ENCODE results near the gene IRX2. TPM values are rescaled to one million over a fixed set of nuclear protein-coding genes. Genes with fewer than 3 reads are reported as not detected.

IRX2 gene
- total and polyA plus RNA-seq, 2 of the 8 experiments (the other 6 are each of a cell fraction or from before 2014, with no cell fraction given): 23.4 to 40.4 TPM

- ChIA-PET POLR2A (ENCODE audit: partially characterized antibody) (interaction anchor here (0.6 kb wide), 1 partner anchor 13 kb away, joined by 3 read pairs; no protein-coding TSS in a partner anchor), CTCF (ENCODE audit: partially characterized antibody) (interaction anchor here (0.7 to 1.9 kb wide), 8 partner anchors 8 to 409 kb away, joined by 3 to 7 read pairs (median 4); no protein-coding TSS in a partner anchor)
- H3K18ac ChIP-seq (ENCODE audit: extremely low read depth, low read length): no peak overlapping the region
- no peaks in the 10 kb centered on the region for H3K27me3 ChIP-seq (replicated peaks in 1 of 4; ENCODE audit: control insufficient read depth in 3 of 4, extremely low read depth in 1 of 4, insufficient read depth in 3 of 4, low read length in 3 of 4)
- no peak overlapping the region for H4K91ac ChIP-seq (replicated peaks; ENCODE audit: insufficient read length, low read length)
- H2BK5ac ChIP-seq (ENCODE audit: low read depth, low read length): no peak overlapping the region
- no peak overlapping the region for H2BK15ac ChIP-seq (ENCODE audit: low read length)
- no peak overlapping the region for H4K5ac ChIP-seq (ENCODE audit: insufficient read length, low read depth, low read length)
- H2BK120ac ChIP-seq (replicated peaks; ENCODE audit: low read depth, low read length): no peak overlapping the region
- H3K79me1 ChIP-seq (ENCODE audit: low read depth, low read length): no peaks in the 10 kb centered on the region
- FAIRE-seq (no peak), DNase-seq (ENCODE audit: low read depth in 1 of 2, low spot score in 2 of 2) (no peak)
- H3K4me1 ChIP-seq (replicated peaks in 1 of 4; ENCODE audit: control insufficient read depth in 3 of 4, insufficient read depth in 4 of 4, low read length in 3 of 4): peaks cover 0 to 6% (median 1%) of the 10 kb centered on the region in 4 experiments; a peak in 4 of 7 replicates
- H4K8ac ChIP-seq (ENCODE audit: extremely low read depth, insufficient read depth, low read length): peak overlapping the region; percentile 25
- no peak overlapping the region for H3K4me3 ChIP-seq (ENCODE audit: extremely low read depth in 1 of 4, insufficient read depth in 2 of 4, low read depth in 3 of 4, low read length in 4 of 4)
- H3K27ac ChIP-seq (ENCODE audit: low read depth, low read length): no peak overlapping the region
- no peak overlapping the region for H2BK20ac ChIP-seq (ENCODE audit: low read length)
- no peaks in the 10 kb centered on the region for H3K79me2 ChIP-seq (ENCODE audit: control insufficient read depth in 1 of 2, insufficient read depth in 2 of 2, low read length in 2 of 2)
- no peak overlapping the region for H2AFZ ChIP-seq (ENCODE audit: low read length)
- no peaks in the 10 kb centered on the region for H3K36me3 ChIP-seq (ENCODE audit: control insufficient read depth in 2 of 4, insufficient read depth in 4 of 4, low read length in 3 of 4)
- peak overlapping the region; percentile 60 for H3K4ac ChIP-seq (replicated peaks; ENCODE audit: insufficient read length, low read depth, low read length)
- no peak for TF ChIP-seq SUZ12 (IDR thresholded peaks at IDR 0.05; ENCODE audit: low read length)
- peak; percentile 33; the same call in 1 of the 2 replicates for TF ChIP-seq KDM1A (IDR thresholded peaks at IDR 0.05; ENCODE audit: borderline replicate concordance, low read length)
- TF ChIP-seq, protein P1, sequence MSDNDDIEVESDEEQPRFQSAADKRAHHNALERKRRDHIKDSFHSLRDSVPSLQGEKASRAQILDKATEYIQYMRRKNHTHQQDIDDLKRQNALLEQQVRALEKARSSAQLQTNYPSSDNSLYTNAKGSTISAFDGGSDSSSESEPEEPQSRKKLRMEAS (IDR thresholded peaks at IDR 0.05): no peak
- no peak overlapping the region for H3K9ac ChIP-seq (replicated peaks in 1 of 4; ENCODE audit: extremely low read depth in 1 of 4, low read depth in 3 of 4, low read length in 3 of 4)
- H4K20me1 ChIP-seq (replicated peaks in 1 of 2; ENCODE audit: control insufficient read depth in 1 of 2, insufficient read depth in 2 of 2, low read length in 2 of 2): no peaks in the 10 kb centered on the region
- peaks cover 3% of the 10 kb centered on the region; the same call in 1 of the 2 replicates for H3K23me2 ChIP-seq (ENCODE audit: low read depth, low read length)
- H3K14ac ChIP-seq (ENCODE audit: insufficient read length): no peak overlapping the region
- WGBS, 2 experiments (ENCODE audit: extremely low coverage in 1 of 2, insufficient coverage in 1 of 2, insufficient read length in 1 of 2, insufficient replicate concordance in 2 of 2, low coverage in 1 of 2, low lambda C conversion rate in 2 of 2, missing lambda C conversion rate in 1 of 2): 86% methylated on average over 16 of the region's 16 CpGs; no CpG with 5 or more reads in 1 of the 2 experiments
- 0 out of 4 replicates have a peak overlapping the region, but pooled peaks of 1 of the 2 experiments have one; percentile 3 for H3K4me2 ChIP-seq (ENCODE audit: insufficient read depth in 1 of 2, low read depth in 2 of 2, low read length in 2 of 2)
- H2AK5ac ChIP-seq (ENCODE audit: low read depth, low read length): no peak overlapping the region
- H2BK12ac ChIP-seq (ENCODE audit: low read depth, low read length): no peak overlapping the region
- no peak overlapping the region for H3K56ac ChIP-seq (replicated peaks; ENCODE audit: insufficient read length, low read depth, low read length)
- H3K9me3 ChIP-seq (ENCODE audit: insufficient read depth in 2 of 2, low read depth in 1 of 2, low read length in 1 of 2): peaks cover 0 to 2% of the 10 kb centered on the region in 2 experiments; a peak in 1 of 4 replicates
- no peak overlapping the region for H3K23ac ChIP-seq (ENCODE audit: insufficient read length)
Observed at GRCh38 chr5:2709976-2710689, 41.3 kb downstream of the IRX2 start.
